HL-60 (cell line): ENCODE data around the gene CNTN5.

Experiments
- POLR2AphosphoS5 ChIP-seq: IDR thresholded peaks from 2 replicates; pipeline ENCODE4 v1.6.1; 2012; ENCODE audit warnings: low read depth
- TF ChIP-seq, protein P1 (sequence below): IDR thresholded peaks from one replicate; pipeline ENCODE4 v1.5.1; 2011; ENCODE audit warnings: low read length, control low read depth, inconsistent platforms; ENCODE audit not compliant: insufficient read depth

DNA sequence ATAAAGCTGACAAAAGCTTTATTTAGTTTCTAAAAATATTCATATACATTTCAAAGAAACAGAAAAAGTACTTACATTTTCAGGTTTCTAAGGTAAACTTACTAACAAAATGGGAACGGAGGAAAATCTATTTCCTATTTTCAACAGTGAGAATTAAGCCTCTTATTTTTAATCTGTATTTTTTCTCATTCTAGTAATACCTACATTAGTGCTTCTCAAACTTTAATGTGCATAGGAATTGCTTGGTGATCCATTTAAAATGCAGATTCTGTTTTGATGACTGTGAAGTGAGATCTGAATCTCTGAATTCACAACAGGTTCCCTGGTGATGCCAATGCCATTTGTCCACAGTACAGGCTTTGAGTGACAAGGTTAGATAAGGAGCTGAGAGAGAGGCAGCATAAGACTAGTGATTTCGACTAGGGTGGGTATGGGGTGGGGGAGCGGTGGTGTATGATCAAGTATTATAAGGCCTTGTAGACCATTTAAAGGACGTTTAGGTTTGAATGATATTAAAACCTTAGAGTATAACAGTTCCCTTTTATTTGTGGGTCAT lies 402.8 kb downstream of the CNTN5 start:
- TF ChIP-seq, protein P1, sequence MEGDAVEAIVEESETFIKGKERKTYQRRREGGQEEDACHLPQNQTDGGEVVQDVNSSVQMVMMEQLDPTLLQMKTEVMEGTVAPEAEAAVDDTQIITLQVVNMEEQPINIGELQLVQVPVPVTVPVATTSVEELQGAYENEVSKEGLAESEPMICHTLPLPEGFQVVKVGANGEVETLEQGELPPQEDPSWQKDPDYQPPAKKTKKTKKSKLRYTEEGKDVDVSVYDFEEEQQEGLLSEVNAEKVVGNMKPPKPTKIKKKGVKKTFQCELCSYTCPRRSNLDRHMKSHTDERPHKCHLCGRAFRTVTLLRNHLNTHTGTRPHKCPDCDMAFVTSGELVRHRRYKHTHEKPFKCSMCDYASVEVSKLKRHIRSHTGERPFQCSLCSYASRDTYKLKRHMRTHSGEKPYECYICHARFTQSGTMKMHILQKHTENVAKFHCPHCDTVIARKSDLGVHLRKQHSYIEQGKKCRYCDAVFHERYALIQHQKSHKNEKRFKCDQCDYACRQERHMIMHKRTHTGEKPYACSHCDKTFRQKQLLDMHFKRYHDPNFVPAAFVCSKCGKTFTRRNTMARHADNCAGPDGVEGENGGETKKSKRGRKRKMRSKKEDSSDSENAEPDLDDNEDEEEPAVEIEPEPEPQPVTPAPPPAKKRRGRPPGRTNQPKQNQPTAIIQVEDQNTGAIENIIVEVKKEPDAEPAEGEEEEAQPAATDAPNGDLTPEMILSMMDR = no peak
- TF ChIP-seq POLR2AphosphoS5 = no peak
